Transverse colon (tissue), 4 donors: ENCODE data around the gene CDH13. TPM values are rescaled to one million over a fixed set of nuclear protein-coding genes. Genes with fewer than 3 reads are reported as not detected.

Experiments
- DNase-seq: peaks from one replicate; pipeline ENCODE4 v3.0.0-alpha.2; 2019
- H3K27ac ChIP-seq, 4 donors: fragments of 200-600 bp; sonication (generic); 2 replicates each; pipeline ENCODE4 v1.5.1; 2016 to 2018; ENCODE audit warnings: inconsistent platforms in 4 of 4
- H3K27me3 ChIP-seq: fragments of 200-600 bp; sonication (generic); 2 replicates; pipeline ENCODE4 v1.5.1; 2017; ENCODE audit warnings: inconsistent platforms
- H3K36me3 ChIP-seq, 4 donors: fragments of 200-600 bp; sonication (generic); 2 replicates each; pipeline ENCODE4 v1.5.1; 2017 to 2019; ENCODE audit warnings: inconsistent platforms in 4 of 4
- H3K4me1 ChIP-seq, 4 donors: fragments of 200-600 bp; sonication (generic); 2 replicates each; pipeline ENCODE4 v1.5.1; 2017 to 2020; ENCODE audit warnings: inconsistent platforms in 4 of 4
- H3K4me3 ChIP-seq, 4 donors: fragments of 200-600 bp; sonication (generic); 1 replicate in 1 of 4; 2 replicates in 3 of 4; pipeline versions ENCODE4 v1.5.1 to v1.6.1; 2017 to 2019; ENCODE audit warnings: inconsistent platforms in 4 of 4
- H3K9me3 ChIP-seq, 2 donors: fragments of 200-600 bp; sonication (generic); 2 replicates each; pipeline ENCODE4 v1.5.1; 2017 to 2019; ENCODE audit warnings: inconsistent platforms in 2 of 2
- EP300 ChIP-seq: sonication (generic); formaldehyde crosslinking; IDR thresholded peaks from one replicate; pipeline ENCODE4 v1.6.1; 2017; ENCODE audit warnings: antibody characterized with exemption, low read depth
- POLR2A ChIP-seq: fragments of 450-650 bp; IDR thresholded peaks from one replicate; pipeline ENCODE4 v1.6.1; 2016; ENCODE audit warnings: antibody characterized with exemption, mild to moderate bottlenecking, moderate library complexity
- POLR2AphosphoS5 ChIP-seq, 3 donors: sonication (generic); formaldehyde crosslinking; IDR thresholded peaks; one replicate each; pipeline ENCODE4 v1.6.1; 2016; ENCODE audit warnings: antibody characterized with exemption in 3 of 3
- WGBS, 2 donors: methylation state at CpG; one replicate each; pipeline ENCODE4 v1.1.5; 2018; ENCODE audit warnings: low coverage in 1 of 2; 5-methylcytosine and 5-hydroxymethylcytosine counted together
- in situ Hi-C, 4 donors: fragments of 200-750 bp; cut with MboI; loops; one replicate each; pipeline versions ENCODE4 v1.15.0 to v1.15.1; 2017; ENCODE audit warnings: low sequenced_read_pairs in 3 of 4, low pct_ligation_motif_present in 1 of 4, low pct_unique_long_range_greater_than_20kb in 1 of 4
- intact Hi-C: fragments of 100-400 bp; cut with DNase I; formaldehyde crosslinking; loops from one replicate; pipeline ENCODE4 v1.15.1; 2023; ENCODE audit warnings: low total_unique reads
- total RNA-seq, 4 donors: library from RNA; depleted of rRNA; stranded (reverse); fragments of >200 nt; gene quantifications; one replicate each; pipeline ENCODE4 v1.1.0, GENCODE V29; 2016
- TF ChIP-seq, protein P1 (sequence below), 5 experiments: fragments of 200-600 bp in 3 of 5; fragments of 450-650 bp in 2 of 5; sonication (generic) in 3 of 5; IDR thresholded peaks; 1 replicate in 2 of 5; 2 replicates in 3 of 5; pipeline ENCODE4 v1.5.1; 2016 to 2017; ENCODE audit warnings: antibody characterized with exemption in 5 of 5, inconsistent platforms in 3 of 5, mild to moderate bottlenecking in 2 of 5, moderate library complexity in 1 of 5

The CDH13 gene
- total RNA-seq, 4 donors from 2014 or later, result 3.8 to 28.1 (median 5.8) TPM

DNA sequence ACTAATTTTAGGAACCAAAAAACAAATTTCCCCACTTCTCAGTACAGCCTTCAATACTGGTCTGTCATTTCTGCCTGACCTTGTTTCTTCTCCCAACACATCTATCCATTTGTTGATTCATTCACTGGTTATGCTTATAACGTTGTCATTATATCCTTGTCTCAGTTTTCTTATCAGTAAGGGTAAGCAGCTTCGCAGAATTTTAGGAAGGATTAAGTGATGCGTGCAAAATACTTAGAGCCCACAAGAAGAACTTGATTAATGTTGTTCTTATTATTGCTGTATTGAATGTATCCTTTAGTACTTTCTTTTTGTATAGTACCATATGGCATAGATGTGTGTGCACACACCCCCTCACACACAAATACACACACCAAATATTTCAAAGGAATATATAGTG, 777.5 kb downstream of the CDH13 start:
- no peaks in the 10 kb centered on the region for H3K4me1 ChIP-seq
- H3K36me3 ChIP-seq, result no peaks in the 10 kb centered on the region
- intact Hi-C loops, result no loop called here
- DNase-seq, result no peak
- TF ChIP-seq POLR2A (no peak), POLR2AphosphoS5 (IDR thresholded peaks at IDR 0.05) (no peak), EP300 (no peak)
- TF ChIP-seq, protein P1, sequence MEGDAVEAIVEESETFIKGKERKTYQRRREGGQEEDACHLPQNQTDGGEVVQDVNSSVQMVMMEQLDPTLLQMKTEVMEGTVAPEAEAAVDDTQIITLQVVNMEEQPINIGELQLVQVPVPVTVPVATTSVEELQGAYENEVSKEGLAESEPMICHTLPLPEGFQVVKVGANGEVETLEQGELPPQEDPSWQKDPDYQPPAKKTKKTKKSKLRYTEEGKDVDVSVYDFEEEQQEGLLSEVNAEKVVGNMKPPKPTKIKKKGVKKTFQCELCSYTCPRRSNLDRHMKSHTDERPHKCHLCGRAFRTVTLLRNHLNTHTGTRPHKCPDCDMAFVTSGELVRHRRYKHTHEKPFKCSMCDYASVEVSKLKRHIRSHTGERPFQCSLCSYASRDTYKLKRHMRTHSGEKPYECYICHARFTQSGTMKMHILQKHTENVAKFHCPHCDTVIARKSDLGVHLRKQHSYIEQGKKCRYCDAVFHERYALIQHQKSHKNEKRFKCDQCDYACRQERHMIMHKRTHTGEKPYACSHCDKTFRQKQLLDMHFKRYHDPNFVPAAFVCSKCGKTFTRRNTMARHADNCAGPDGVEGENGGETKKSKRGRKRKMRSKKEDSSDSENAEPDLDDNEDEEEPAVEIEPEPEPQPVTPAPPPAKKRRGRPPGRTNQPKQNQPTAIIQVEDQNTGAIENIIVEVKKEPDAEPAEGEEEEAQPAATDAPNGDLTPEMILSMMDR (IDR thresholded peaks at IDR 0.05), result no peak
- H3K27me3 ChIP-seq, result no peaks in the 10 kb centered on the region
- in situ Hi-C loops, result no loop called here
- no peak overlapping the region for H3K27ac ChIP-seq
- H3K9me3 ChIP-seq, result no peaks in the 10 kb centered on the region
- no peak overlapping the region for H3K4me3 ChIP-seq
- WGBS, 2 donors, result 74 to 78% methylated on average over 3 of the region's 3 CpGs

DNA sequence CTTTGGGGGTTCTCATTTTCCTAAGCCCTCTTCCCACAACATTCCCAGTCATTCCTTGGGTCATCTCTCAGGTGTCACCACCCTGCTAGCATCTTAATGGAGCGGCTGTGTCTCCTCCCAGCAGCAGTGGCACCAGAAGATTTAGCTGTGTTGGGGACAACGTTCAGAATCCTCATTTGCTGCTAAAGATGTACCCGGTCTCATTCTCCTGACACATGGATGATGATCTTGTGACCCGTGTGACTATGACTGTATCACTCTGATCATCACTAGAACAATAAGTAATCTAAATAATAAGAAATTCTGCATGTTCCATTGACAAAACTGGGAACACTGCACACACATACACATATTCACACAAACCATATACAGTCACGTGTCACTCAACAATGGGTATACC, 781.2 kb downstream of the CDH13 start:
- Histone ChIP-seq H3K27me3 (no peaks in the 10 kb centered on the region), H3K9me3 (no peaks in the 10 kb centered on the region), H3K4me1 (no peaks in the 10 kb centered on the region), H3K4me3 (no peak overlapping the region), H3K36me3 (no peaks in the 10 kb centered on the region), H3K27ac (no peak overlapping the region)
- intact Hi-C loops (no loop called here), in situ Hi-C loops (no loop called here)
- no peak for TF ChIP-seq POLR2AphosphoS5 (IDR thresholded peaks at IDR 0.05)
- WGBS, 2 donors, result 68 to 72% methylated on average over 4 to 5 of the region's 5 CpGs
- DNase-seq, result no peak

DNA sequence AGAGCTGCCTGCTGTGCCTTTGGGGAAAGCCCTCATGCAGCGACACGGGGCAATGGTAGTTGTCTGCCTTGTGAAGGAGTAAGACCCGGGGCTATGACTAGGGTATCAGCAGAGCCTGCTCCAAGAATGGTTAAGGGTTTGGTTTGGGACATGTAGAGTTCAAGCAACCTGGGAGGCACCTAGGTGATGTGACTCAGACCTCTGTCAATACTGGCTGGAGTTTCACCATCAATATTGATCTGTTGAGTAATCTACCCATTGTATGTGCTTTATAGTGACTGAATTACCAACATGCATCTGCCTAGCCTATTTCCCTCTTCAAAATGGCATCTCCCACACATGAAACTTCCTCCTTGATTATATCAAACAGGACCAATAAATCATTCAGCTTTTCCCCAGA, 782.6 kb downstream of the CDH13 start:
- H3K9me3 ChIP-seq, result no peaks in the 10 kb centered on the region
- H3K36me3 ChIP-seq, result no peaks in the 10 kb centered on the region
- H3K4me1 ChIP-seq, result no peaks in the 10 kb centered on the region
- DNase-seq, result no peak
- in situ Hi-C loops (no loop called here), intact Hi-C loops (no loop called here)
- no peaks in the 10 kb centered on the region for H3K27me3 ChIP-seq
- H3K4me3 ChIP-seq, result no peak overlapping the region
- no peak overlapping the region for H3K27ac ChIP-seq
- TF ChIP-seq POLR2A (no peak), EP300 (no peak), POLR2AphosphoS5 (IDR thresholded peaks at IDR 0.05) (no peak)
- TF ChIP-seq, protein P1 (IDR thresholded peaks at IDR 0.05), result no peak
- WGBS, 2 donors, result 94% methylated on average over 3 of the region's 3 CpGs; no CpG with 5 or more reads in 1 of the 2 donors

DNA sequence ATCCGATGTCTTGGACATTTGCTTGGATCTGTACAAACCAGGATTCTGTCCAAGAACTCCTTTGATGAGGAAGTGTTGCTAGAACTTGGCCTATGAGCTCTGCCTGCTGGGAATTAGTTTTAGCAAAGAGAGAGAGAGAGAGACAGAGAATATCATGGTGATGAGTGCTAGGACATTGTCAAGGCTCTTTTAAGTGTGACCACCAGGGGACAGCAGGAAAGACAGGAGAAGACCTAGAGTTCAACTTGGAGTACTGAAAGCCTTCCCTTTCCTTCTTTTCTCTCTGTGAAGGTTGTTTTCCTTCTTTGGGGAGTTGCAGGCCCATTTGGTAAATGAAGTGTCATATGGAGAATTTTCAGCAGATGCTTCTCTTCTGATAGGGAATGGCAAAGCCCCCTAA, 791.8 kb downstream of the CDH13 start:
- H3K4me3 ChIP-seq, result no peak overlapping the region
- H3K4me1 ChIP-seq, result no peaks in the 10 kb centered on the region
- H3K9me3 ChIP-seq, result no peaks in the 10 kb centered on the region
- intact Hi-C loops, result no loop called here
- no peak overlapping the region for H3K27ac ChIP-seq
- no peak for DNase-seq
- TF ChIP-seq, protein P1 (IDR thresholded peaks at IDR 0.05), result no peak
- TF ChIP-seq POLR2AphosphoS5 (IDR thresholded peaks at IDR 0.05), result no peak
- in situ Hi-C loops, result no loop called here
- H3K27me3 ChIP-seq, result no peaks in the 10 kb centered on the region
- WGBS, 2 donors, result 85 to 90% methylated on average over 1 of the region's 1 CpG
- no peaks in the 10 kb centered on the region for H3K36me3 ChIP-seq

- intact Hi-C loops (no loop called here), in situ Hi-C loops (no loop called here)
- Histone ChIP-seq H3K36me3 (no peaks in the 10 kb centered on the region), H3K9me3 (no peaks in the 10 kb centered on the region), H3K4me3 (no peak overlapping the region), H3K4me1 (no peaks in the 10 kb centered on the region), H3K27me3 (no peaks in the 10 kb centered on the region), H3K27ac (no peak overlapping the region)
- no peak for DNase-seq
- TF ChIP-seq, protein P1 (IDR thresholded peaks at IDR 0.05), result no peak
- TF ChIP-seq POLR2A (no peak), EP300 (no peak), POLR2AphosphoS5 (IDR thresholded peaks at IDR 0.05) (no peak)
- 72 to 74% methylated on average over 8 to 9 of the region's 9 CpGs for WGBS, 2 donors
These were observed 793.5 kb downstream of the CDH13 start for GRCh38 chr16:83420206-83420760.
